ENCODE data around the gene PUS10.

DNA sequence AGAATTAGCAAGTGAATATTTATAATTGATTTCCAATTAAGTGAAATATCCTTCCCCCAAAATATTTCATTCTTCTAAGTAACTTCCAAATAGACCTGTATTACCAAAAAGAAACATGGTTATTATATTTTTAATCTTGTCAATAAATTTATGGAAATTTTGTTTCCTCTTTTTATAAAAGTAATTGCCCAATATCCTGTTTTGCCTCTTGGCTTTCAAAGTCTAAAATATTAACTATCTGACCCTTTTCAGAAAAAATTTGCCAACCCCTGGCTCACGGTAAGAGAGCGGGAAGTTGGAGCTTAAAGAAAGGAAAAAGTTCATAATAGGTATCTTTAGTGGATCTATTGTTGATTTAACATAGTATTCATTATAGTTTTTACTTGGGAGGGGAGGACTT lies 27.2 kb upstream of the PUS10 start:
- TF ChIP-seq CTCF (IDR thresholded peaks at IDR 0.05) = no peak
- TF ChIP-seq POLR2A (IDR thresholded peaks at IDR 0.05) = no peak
